ENCODE results near the gene IKBKE. TPM values are rescaled to one million over a fixed set of nuclear protein-coding genes. Genes with fewer than 3 reads are reported as not detected.

Gene IKBKE
- total and polyA plus RNA-seq, 2 donors (not counting 3 experiments of a cell fraction or from before 2014, with no cell fraction given): 17.9 to 20.7 TPM

DNA sequence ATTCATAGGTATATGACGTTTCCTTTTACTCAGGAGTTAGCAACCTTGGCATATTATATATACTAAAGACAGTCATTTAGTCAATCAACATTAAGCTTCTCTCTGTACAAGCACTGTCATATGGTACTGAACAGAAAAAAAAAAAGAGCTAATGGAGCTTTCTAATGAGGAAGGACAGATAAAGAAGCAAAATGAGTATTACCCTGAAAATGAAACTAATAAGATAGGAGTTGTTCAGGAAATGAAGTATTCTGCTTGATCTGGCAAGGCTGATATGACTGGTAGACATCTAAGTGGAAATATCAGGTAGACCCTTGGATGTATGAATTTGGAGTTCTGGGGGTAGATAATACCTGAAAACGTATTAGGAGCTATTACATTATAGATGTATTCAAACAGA, 4.3 kb upstream of the IKBKE start:
- no peaks in the 10 kb centered on the region for H3K9me1 ChIP-seq (replicated peaks; ENCODE audit: control insufficient read depth, extremely low read depth, insufficient read depth, low read length)

More for the DNA sequence above, 4.3 kb upstream of the IKBKE start:
- FAIRE-seq (no peak), DNase-seq (ENCODE audit: low read depth, low spot score) (no peak)
- intact Hi-C loops (cut with micrococcal nuclease) (no loop called here), dilution Hi-C loops (cut with MboI; ENCODE audit: extremely low pct_ligation_motif_present, low sequenced_read_pairs) (no loop called here)
- H3K9me3 ChIP-seq (replicated peaks; ENCODE audit: control insufficient read depth, insufficient read depth, low read length): no peaks in the 10 kb centered on the region
- no peak overlapping the region for H3K4me3 ChIP-seq (replicated peaks in 1 of 3; ENCODE audit: insufficient read depth in 1 of 3, low read depth in 1 of 3, low read length in 3 of 3)
- no peaks in the 10 kb centered on the region for H3K79me2 ChIP-seq (ENCODE audit: control insufficient read depth, insufficient read depth, low read length)
- H3K4me1 ChIP-seq (ENCODE audit: control insufficient read depth, extremely low read depth, insufficient read depth, low read length): peaks cover 15% of the 10 kb centered on the region
- no peak overlapping the region for H2AFZ ChIP-seq (ENCODE audit: low read depth, low read length)
- H3K36me3 ChIP-seq (ENCODE audit: control insufficient read depth in 2 of 2, extremely low read depth in 1 of 2, insufficient read depth in 2 of 2, low read length in 2 of 2): peaks cover 8 to 11% of the 10 kb centered on the region in 2 experiments
- no peak overlapping the region for H3K4me2 ChIP-seq (ENCODE audit: insufficient read depth, low read length)
- TF ChIP-seq, protein P1, sequence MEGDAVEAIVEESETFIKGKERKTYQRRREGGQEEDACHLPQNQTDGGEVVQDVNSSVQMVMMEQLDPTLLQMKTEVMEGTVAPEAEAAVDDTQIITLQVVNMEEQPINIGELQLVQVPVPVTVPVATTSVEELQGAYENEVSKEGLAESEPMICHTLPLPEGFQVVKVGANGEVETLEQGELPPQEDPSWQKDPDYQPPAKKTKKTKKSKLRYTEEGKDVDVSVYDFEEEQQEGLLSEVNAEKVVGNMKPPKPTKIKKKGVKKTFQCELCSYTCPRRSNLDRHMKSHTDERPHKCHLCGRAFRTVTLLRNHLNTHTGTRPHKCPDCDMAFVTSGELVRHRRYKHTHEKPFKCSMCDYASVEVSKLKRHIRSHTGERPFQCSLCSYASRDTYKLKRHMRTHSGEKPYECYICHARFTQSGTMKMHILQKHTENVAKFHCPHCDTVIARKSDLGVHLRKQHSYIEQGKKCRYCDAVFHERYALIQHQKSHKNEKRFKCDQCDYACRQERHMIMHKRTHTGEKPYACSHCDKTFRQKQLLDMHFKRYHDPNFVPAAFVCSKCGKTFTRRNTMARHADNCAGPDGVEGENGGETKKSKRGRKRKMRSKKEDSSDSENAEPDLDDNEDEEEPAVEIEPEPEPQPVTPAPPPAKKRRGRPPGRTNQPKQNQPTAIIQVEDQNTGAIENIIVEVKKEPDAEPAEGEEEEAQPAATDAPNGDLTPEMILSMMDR (IDR thresholded peaks at IDR 0.05; ENCODE audit: extremely low read depth in 1 of 2, insufficient read depth in 1 of 2, low read depth in 1 of 2, low read length in 2 of 2): no peak
- TF ChIP-seq MYC (IDR thresholded peaks at IDR 0.05; ENCODE audit: low read depth, low read length): no peak
- no peak for TF ChIP-seq FOS (IDR thresholded peaks at IDR 0.05; ENCODE audit: borderline replicate concordance, insufficient read depth, low read length)
- TF ChIP-seq, protein P2, sequence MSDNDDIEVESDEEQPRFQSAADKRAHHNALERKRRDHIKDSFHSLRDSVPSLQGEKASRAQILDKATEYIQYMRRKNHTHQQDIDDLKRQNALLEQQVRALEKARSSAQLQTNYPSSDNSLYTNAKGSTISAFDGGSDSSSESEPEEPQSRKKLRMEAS (IDR thresholded peaks at IDR 0.05; ENCODE audit: insufficient read depth, insufficient read length): no peak
- no peak for TF ChIP-seq JUN (IDR thresholded peaks at IDR 0.05; ENCODE audit: borderline replicate concordance, insufficient read depth, insufficient read length, low read depth)
- TF ChIP-seq GATA2 (IDR thresholded peaks at IDR 0.05; ENCODE audit: insufficient read depth, insufficient read length, low read depth, low read length): no peak
- TF ChIP-seq POLR2A (IDR thresholded peaks at IDR 0.05; ENCODE audit: low read depth, low read length): no peak
- no peak for TF ChIP-seq POLR2AphosphoS5 (IDR thresholded peaks at IDR 0.05; ENCODE audit: insufficient read depth, low read depth, low read length)
- no peak for TF ChIP-seq EZH2 (IDR thresholded peaks at IDR 0.05; ENCODE audit: borderline replicate concordance, low read depth, low read length, severe bottlenecking)
- no peak overlapping the region for H3K9ac ChIP-seq (replicated peaks; ENCODE audit: extremely low read depth, insufficient read depth, low read length)
- POLR2A ChIA-PET: no interaction called here
- BruUV-seq (replicated peaks): no TSS peak
- no peaks in the 10 kb centered on the region for H4K20me1 ChIP-seq (replicated peaks; ENCODE audit: control insufficient read depth, extremely low read depth, insufficient read depth, low read length)
- CTCF ChIA-PET: no interaction called here
- H3K27ac ChIP-seq (ENCODE audit: insufficient read depth, low read depth, low read length): no peak overlapping the region
- H3K27me3 ChIP-seq (ENCODE audit: control insufficient read depth in 2 of 2, insufficient read depth in 2 of 2, low read length in 2 of 2): peaks cover 0 to 1% of the 10 kb centered on the region in 2 experiments

All from endothelial cell of umbilical vein (primary cell).